ENCODE data around the gene UNC119.

- TF ChIP-seq CTCF (IDR thresholded peaks at IDR 0.05) = no peak
- TF ChIP-seq EP300 (IDR thresholded peaks at IDR 0.05) = no peak
- peak in 1 of 2 donors; percentile 2 for TF ChIP-seq POLR2A (IDR thresholded peaks at IDR 0.05)
Measured at GRCh38 chr17:28599311-28600184, 47.1 kb upstream of the UNC119 start.
